MM.1S (cell line): ENCODE results near the gene FIGN.

Experiments used
- CTCF ChIP-seq: fragments of 300-600 bp; sonication (generic); IDR thresholded peaks from 2 replicates; pipeline ENCODE4 v1.5.1; 2016; ENCODE audit warnings: antibody characterized with exemption, low read length, mixed read lengths
- EZH2 ChIP-seq: fragments of 300-600 bp; sonication (generic); optimal IDR thresholded peaks from 2 replicates; pipeline ENCODE3; 2017; ENCODE audit warnings: low read depth, mild to moderate bottlenecking, antibody characterized with exemption, low read length, mixed read lengths

- TF ChIP-seq CTCF (no peak), EZH2 (no peak)
These were observed 22.0 kb upstream of the FIGN start for GRCh38 chr2:163757814-163758213.
